ENCODE results near the gene KDM4F.

KDM4F gene

GRCh38 chr11:95086836-95087570 is 37.8 kb downstream of the KDM4F start:
- in situ Hi-C loops (cut with HindIII; ENCODE audit: low sequenced_read_pairs): no loop called here

GRCh38 chr11:95088946-95089619 is 39.9 kb downstream of the KDM4F start:
- no peak for TF ChIP-seq CTCF (IDR thresholded peaks at IDR 0.05; ENCODE audit: low read depth, low read length, missing control alignments)
- in situ Hi-C loops (cut with HindIII; ENCODE audit: low sequenced_read_pairs): no loop called here
- peak overlapping the region; percentile 85 for H3K4me3 ChIP-seq (ENCODE audit: low read depth, low read length)
- DNase-seq (ENCODE audit: low read depth): no peak

More at GRCh38 chr11:95086836-95087570, 37.8 kb downstream of the KDM4F start:
- DNase-seq (ENCODE audit: low read depth): no peak
- H3K4me3 ChIP-seq (ENCODE audit: low read depth, low read length): no peak overlapping the region
- no peak for TF ChIP-seq CTCF (IDR thresholded peaks at IDR 0.05; ENCODE audit: low read depth, low read length, missing control alignments)

GRCh38 chr11:95089620-95090542 is 40.7 kb downstream of the KDM4F start, which contains the start of gene ENDOD1:
ENDOD1 (plus strand) TSS chr11:95089846; CDS start chr11:95089928, 82 bp downstream.
- peak; percentile 20 for TF ChIP-seq CTCF (IDR thresholded peaks at IDR 0.05; ENCODE audit: low read depth, low read length, missing control alignments)
- in situ Hi-C loops (cut with HindIII; ENCODE audit: low sequenced_read_pairs): no loop called here
- peak within 1 kb of the TSS; percentile 85 for H3K4me3 ChIP-seq (ENCODE audit: low read depth, low read length)
- peak; percentile 35 for DNase-seq (ENCODE audit: low read depth)

GRCh38 chr11:95091663-95092180 is 42.5 kb downstream of the KDM4F start:
- DNase-seq (ENCODE audit: low read depth): no peak
- no peak for TF ChIP-seq CTCF (IDR thresholded peaks at IDR 0.05; ENCODE audit: low read depth, low read length, missing control alignments)
- H3K4me3 ChIP-seq (ENCODE audit: low read depth, low read length): no peak overlapping the region
- in situ Hi-C loops (cut with HindIII; ENCODE audit: low sequenced_read_pairs): no loop called here

GRCh38 chr11:95092549-95093324 is 43.5 kb downstream of the KDM4F start:
- no peak overlapping the region for H3K4me3 ChIP-seq (ENCODE audit: low read depth, low read length)
- DNase-seq (ENCODE audit: low read depth): no peak
- in situ Hi-C loops (cut with HindIII; ENCODE audit: low sequenced_read_pairs): no loop called here
- peak; percentile 59 for TF ChIP-seq CTCF (IDR thresholded peaks at IDR 0.05; ENCODE audit: low read depth, low read length, missing control alignments)
